ENCODE results near the gene TNIK.

GRCh38 chr3:171198781-171199472 lies 261.3 kb downstream of the TNIK start:
- TF ChIP-seq CTCF (IDR thresholded peaks at IDR 0.05; ENCODE audit: low read depth, low read length, missing input control) (no peak), SP1 (IDR thresholded peaks at IDR 0.05) (no peak), MAX (IDR thresholded peaks at IDR 0.05) (no peak), RAD21 (IDR thresholded peaks at IDR 0.05) (no peak), GABPA (IDR thresholded peaks at IDR 0.05 in 1 of 2, conservative IDR thresholded peaks at IDR 0.05 in 1 of 2) (no peak), TAF1 (conservative IDR thresholded peaks at IDR 0.05) (no peak), YY1 (IDR thresholded peaks at IDR 0.05) (no peak)
